ENCODE results near the gene DCP1B.

Gene DCP1B

DNA sequence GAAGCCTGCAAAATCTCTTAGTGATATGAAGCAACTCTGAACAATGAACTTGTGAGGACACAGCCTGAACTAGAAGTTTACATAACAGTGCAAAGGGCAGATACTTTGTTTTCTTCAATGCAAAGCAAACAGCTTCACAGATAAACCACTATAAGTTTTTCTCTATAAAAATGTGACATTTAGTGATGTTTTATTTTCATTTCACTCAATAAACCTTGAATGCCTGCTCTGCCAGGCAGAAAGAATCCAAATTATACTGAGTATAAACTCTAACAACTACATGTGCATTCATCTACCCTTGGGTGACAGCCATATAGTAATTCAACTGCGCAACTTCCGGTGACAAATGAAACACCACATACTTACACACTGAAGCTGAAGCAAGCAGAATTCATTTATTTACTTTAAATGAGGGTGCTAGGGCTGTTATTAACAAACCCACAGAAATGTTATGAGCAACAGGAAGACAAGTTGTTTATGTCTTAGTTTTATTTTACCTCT is 10.3 kb downstream of the DCP1B start:
- no peak for TF ChIP-seq CTCF (IDR thresholded peaks at IDR 0.05; ENCODE audit: insufficient read depth, low read depth, low read length, missing control alignments)
- H3K4me3 ChIP-seq (ENCODE audit: low read depth, low read length) = no peak overlapping the region
- DNase-seq (ENCODE audit: low read depth) = no peak

- H3K4me3 ChIP-seq (ENCODE audit: low read depth, low read length) = no peak overlapping the region
- TF ChIP-seq CTCF (IDR thresholded peaks at IDR 0.05; ENCODE audit: insufficient read depth, low read depth, low read length, missing control alignments) = no peak
- no peak for DNase-seq (ENCODE audit: low read depth)
Measured at GRCh38 chr12:1993341-1993740, 10.9 kb downstream of the DCP1B start.

DNA sequence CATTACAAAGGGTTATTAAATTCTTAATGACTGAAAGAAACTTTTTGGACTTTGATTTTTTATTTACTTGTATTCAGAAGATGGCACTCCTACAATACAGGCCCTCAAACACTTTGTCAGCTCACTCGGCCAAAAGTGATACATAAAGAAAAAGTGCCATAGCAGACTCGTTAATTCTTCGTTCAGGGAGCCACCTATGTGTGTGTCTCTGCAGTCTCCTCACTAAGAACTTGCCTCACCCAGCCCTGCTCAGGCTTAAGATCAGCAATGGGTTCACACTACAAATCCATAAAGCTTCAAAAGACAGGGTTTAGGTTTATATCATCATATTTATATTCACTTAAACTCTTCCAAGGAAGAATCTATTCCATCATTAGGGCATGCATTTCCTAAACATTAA is 11.5 kb downstream of the DCP1B start:
- no peak for DNase-seq (ENCODE audit: low read depth)
- no peak overlapping the region for H3K4me3 ChIP-seq (ENCODE audit: low read depth, low read length)
- TF ChIP-seq CTCF (IDR thresholded peaks at IDR 0.05; ENCODE audit: insufficient read depth, low read depth, low read length, missing control alignments) = no peak

DNA sequence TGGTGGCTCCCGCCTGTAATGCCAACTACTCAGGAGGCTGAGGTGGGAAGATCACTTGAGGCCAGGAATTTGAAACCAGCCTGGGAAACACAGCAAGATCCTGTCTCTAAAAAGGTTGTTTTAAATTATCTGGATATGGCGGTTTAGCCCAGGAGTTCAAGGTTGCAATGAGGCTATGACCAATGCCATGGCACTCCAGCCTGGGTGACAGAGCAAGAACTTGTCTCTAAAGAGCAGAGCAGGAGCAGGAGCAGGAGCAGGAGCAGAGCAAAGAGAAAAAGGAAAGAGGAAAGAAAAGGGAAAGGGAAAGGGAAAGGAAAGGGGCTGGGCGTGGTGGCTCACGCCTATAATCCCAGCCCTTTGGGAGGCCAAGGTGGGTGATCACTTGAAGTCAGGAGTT is 15.1 kb downstream of the DCP1B start:
- TF ChIP-seq CTCF (IDR thresholded peaks at IDR 0.05; ENCODE audit: insufficient read depth, low read depth, low read length, missing control alignments) = no peak
- no peak overlapping the region for H3K4me3 ChIP-seq (ENCODE audit: low read depth, low read length)
- DNase-seq (ENCODE audit: low read depth) = no peak

DNA sequence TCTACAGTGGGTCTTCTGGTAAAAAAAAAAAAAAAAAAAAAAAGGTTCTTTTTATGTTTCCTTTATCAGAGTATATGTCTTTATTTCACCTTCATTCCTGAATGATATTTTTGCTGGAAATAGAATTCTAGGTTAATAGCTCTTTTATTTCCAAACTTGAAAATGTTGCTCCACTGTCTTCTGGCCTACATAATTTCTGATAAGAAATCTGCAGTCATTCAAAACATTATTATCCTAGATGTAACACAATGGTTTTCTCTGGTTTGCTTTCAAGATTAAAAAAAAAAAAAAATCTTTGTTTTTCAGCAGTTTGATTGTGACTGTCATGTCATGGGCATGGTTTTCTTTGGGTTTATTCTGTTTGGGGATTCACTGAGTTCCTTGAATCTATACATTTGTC is 19.5 kb downstream of the DCP1B start:
- no peak for TF ChIP-seq CTCF (IDR thresholded peaks at IDR 0.05; ENCODE audit: insufficient read depth, low read depth, low read length, missing control alignments)
- no peak overlapping the region for H3K4me3 ChIP-seq (ENCODE audit: low read depth, low read length)
- no peak for DNase-seq (ENCODE audit: low read depth)

- no peak for DNase-seq (ENCODE audit: low read depth)
- TF ChIP-seq CTCF (IDR thresholded peaks at IDR 0.05; ENCODE audit: insufficient read depth, low read depth, low read length, missing control alignments) = no peak
- H3K4me3 ChIP-seq (ENCODE audit: low read depth, low read length) = no peak overlapping the region
Measured at GRCh38 chr12:1980282-1980681, 24.0 kb downstream of the DCP1B start.

DNA sequence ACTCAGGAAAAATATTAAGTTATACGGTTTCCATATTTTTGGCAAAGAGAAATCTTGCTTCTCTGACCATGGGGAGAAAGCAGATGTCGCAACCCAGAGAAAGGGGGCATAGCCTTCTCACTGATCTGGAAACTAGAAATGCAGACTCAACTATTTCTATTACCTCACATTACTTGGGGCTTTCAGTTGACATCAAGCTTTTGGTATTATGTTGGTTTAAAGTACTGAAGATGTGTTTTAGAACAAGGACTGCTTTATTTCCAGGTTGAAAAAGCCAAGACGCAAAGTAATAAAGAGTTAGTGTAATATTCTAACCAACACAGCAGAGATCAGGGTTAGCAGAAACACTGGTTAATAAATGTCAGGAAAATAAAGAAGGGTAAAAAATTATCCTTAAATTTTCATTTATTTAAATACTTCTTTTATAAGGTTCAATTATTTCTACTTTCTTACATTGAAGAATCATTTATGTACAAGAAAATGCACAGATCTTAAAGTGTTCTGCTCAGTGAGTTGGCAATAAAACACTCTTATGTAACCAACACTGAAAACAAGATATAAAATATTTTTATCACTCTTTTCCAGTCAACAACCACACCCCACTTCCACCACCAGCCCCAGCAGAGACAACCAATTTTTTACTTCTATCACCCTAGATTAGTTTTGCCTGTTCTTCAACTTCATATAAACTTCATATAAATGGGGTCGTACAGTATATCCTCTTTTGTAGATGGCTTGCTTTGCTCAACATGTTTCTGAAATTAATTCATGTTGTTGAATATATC is 26.0 kb downstream of the DCP1B start:
- DNase-seq (ENCODE audit: low read depth) = no peak
- H3K4me3 ChIP-seq (ENCODE audit: low read depth, low read length) = no peak overlapping the region
- no peak for TF ChIP-seq CTCF (IDR thresholded peaks at IDR 0.05; ENCODE audit: insufficient read depth, low read depth, low read length, missing control alignments)

All from GM12865 (cell line).